Lung (tissue), 12 donors: ENCODE results near the gene POLR3H. TPM values are rescaled to one million over a fixed set of nuclear protein-coding genes. Genes with fewer than 3 reads are reported as not detected.
A peak's percentile ranks its signal among the peaks of the same experiment; 100 is the strongest.

Experiments used
- ATAC-seq: fragments of 200-7000 bp; cut with Tn5 transposase; one replicate; pipeline ENCODE4 v1.9.1; 2020; ENCODE audit warnings: moderate number of reproducible peaks; ENCODE audit not compliant: insufficient read depth, low FRiP score
- DNase-seq, 3 donors: peaks; one replicate each; pipeline ENCODE4 v3.0.0-alpha.2; 2013 to 2017
- H3K27ac ChIP-seq, 2 donors: one replicate each; pipeline ENCODE4 v1.5.1; 2013; ENCODE audit warnings: mild to moderate bottlenecking in 2 of 2, moderate library complexity in 2 of 2, control low read depth in 1 of 2, inconsistent platforms in 1 of 2, low read depth in 1 of 2, low read length in 1 of 2
- H3K27me3 ChIP-seq, 3 donors: one replicate each; pipeline ENCODE4 v1.5.1; 2013; ENCODE audit warnings: low read length in 2 of 3; ENCODE audit not compliant: control insufficient read depth in 3 of 3, insufficient read depth in 3 of 3
- H3K36me3 ChIP-seq, 4 donors: one replicate each; pipeline ENCODE4 v1.5.1; 2013; ENCODE audit warnings: low read length in 4 of 4, mild to moderate bottlenecking in 1 of 4, moderate library complexity in 1 of 4; ENCODE audit not compliant: control insufficient read depth in 4 of 4, insufficient read depth in 4 of 4
- H3K4me1 ChIP-seq, 5 donors: one replicate each; pipeline ENCODE4 v1.5.1; 2013; ENCODE audit warnings: low read length in 5 of 5, mild to moderate bottlenecking in 2 of 5, moderate library complexity in 1 of 5; ENCODE audit not compliant: control insufficient read depth in 5 of 5, insufficient read depth in 5 of 5
- H3K4me3 ChIP-seq: one replicate; pipeline ENCODE4 v1.5.1; 2013; ENCODE audit warnings: mild to moderate bottlenecking, control low read depth, moderate library complexity
- H3K9ac ChIP-seq, 2 donors: one replicate each; pipeline ENCODE4 v1.5.1; 2013; ENCODE audit warnings: low read length in 2 of 2, control low read depth in 1 of 2; ENCODE audit not compliant: insufficient read depth in 1 of 2
- H3K9me3 ChIP-seq, 4 donors: one replicate each; pipeline ENCODE4 v1.5.1; 2013; ENCODE audit warnings: low read length in 3 of 4, mild to moderate bottlenecking in 1 of 4, moderate library complexity in 1 of 4; ENCODE audit not compliant: control insufficient read depth in 4 of 4, insufficient read depth in 3 of 4
- WGBS, 2 donors: extraction: QIAGEN DNeasy Blood & Tissue Kit; methylation state at CpG; one replicate each; pipeline ENCODE4 v1.1.7; 2013; 5-methylcytosine and 5-hydroxymethylcytosine counted together
- polyA plus RNA-seq, 2 donors: library from polyadenylated mRNA; stranded (reverse); fragments of 200-250 nt; gene quantifications; one replicate each; pipeline ENCODE4 v1.2.1, GENCODE V29; 2013
- total RNA-seq, 2 donors: library from RNA; depleted of rRNA in 1 of 2; stranded (reverse); fragments of >200 nt in 1 of 2; gene quantifications; one replicate each; pipeline ENCODE4 v1.2.1, GENCODE V29; 2014 to 2021
- TF ChIP-seq, protein P1 (sequence below): IDR thresholded peaks from 2 replicates; pipeline ENCODE4 v1.5.1; 2012; ENCODE audit warnings: mild to moderate bottlenecking; ENCODE audit errors: control extremely low read depth, extremely low read depth
- donor health status: control.
- donor health status: control.
- donor health status: Bipolar disorder and iron deficiency.
- donor health status: healthy.
- donor health status: DM: yes; HTN: yes; CAD: no.

The POLR3H gene
- total and polyA plus RNA-seq, 4 donors, result 12.1 to 65.9 (median 39.8) TPM

DNA sequence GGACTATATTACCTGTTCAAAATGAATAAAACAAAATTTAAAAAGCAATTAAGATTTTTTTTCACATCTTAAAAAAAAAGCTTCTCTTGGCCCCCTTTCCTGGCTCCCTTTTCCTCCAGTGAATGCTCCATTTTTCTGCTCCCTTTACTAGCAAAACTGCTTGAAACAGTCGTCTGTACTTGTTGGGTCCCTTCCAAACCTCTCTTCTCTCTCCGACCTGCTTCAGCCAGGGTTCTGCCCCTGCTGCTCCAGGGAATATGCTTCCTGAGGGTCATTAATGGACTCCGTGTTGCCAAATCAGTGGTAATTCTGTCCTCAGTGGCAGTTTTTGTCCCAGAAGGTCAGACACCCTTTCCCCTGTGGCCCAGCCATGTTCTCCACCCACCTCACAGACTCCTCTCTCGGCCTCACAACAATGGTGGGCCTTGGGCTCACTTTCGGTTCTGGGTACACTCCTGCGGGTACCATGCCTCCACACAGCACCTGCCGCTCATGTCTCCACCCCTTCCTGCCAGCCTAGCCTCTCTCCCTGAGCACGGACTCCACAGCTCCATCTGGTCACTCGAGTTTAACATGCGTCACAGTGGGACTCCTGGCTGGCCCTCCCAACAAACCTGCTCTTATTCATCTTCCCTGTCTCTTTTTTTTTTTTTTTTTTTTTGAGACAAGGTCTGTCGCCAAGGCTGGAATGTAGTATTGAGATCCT is 7.8 kb upstream of the POLR3H start:
- Histone ChIP-seq H3K36me3 (no peaks in the 10 kb centered on the region), H3K4me3 (no peak overlapping the region), H3K4me1 (peaks cover 0 to 27% (median 6%) of the 10 kb centered on the region in 5 donors), H3K9ac (no peak overlapping the region), H3K9me3 (no peaks in the 10 kb centered on the region), H3K27me3 (no peaks in the 10 kb centered on the region), H3K27ac (no peak overlapping the region)
- ATAC-seq, result no peak
- peak in 1 of 3 donors; percentile 43 for DNase-seq
- TF ChIP-seq, protein P1, sequence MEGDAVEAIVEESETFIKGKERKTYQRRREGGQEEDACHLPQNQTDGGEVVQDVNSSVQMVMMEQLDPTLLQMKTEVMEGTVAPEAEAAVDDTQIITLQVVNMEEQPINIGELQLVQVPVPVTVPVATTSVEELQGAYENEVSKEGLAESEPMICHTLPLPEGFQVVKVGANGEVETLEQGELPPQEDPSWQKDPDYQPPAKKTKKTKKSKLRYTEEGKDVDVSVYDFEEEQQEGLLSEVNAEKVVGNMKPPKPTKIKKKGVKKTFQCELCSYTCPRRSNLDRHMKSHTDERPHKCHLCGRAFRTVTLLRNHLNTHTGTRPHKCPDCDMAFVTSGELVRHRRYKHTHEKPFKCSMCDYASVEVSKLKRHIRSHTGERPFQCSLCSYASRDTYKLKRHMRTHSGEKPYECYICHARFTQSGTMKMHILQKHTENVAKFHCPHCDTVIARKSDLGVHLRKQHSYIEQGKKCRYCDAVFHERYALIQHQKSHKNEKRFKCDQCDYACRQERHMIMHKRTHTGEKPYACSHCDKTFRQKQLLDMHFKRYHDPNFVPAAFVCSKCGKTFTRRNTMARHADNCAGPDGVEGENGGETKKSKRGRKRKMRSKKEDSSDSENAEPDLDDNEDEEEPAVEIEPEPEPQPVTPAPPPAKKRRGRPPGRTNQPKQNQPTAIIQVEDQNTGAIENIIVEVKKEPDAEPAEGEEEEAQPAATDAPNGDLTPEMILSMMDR, result no peak
- 63 to 81% methylated on average over 10 to 11 of the region's 11 CpGs for WGBS, 2 donors

DNA sequence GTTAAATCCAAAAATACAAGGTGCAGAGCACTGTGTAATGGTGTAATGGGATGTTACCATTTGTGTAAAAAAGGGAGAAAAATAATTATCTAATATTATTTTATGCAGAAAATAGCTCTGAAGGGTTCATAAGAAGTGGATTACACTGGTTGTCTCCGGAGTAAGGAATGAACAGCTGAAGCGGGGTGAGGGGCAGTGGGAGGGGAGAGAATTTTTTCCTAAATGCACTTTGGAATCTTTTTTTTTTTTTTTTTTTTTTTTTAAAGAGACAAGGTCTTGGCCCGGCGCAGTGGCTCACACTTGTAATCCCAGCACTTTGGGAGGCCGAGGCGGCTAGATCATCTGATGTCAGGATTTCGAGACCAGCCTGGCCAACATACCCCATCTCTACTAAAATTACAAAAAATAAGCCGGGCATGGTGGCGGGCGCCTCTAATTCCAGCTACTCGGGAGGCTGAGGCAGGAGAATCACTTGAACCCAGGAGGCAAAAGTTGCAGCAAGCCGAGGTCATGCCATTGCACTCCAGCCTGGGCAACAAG is 6.8 kb upstream of the POLR3H start:
- H3K27ac ChIP-seq, result no peak overlapping the region
- no peak overlapping the region for H3K4me3 ChIP-seq
- H3K9ac ChIP-seq, result no peak overlapping the region
- no peaks in the 10 kb centered on the region for H3K9me3 ChIP-seq
- H3K4me1 ChIP-seq, result peaks cover 0 to 17% (median 6%) of the 10 kb centered on the region in 5 donors
- no peaks in the 10 kb centered on the region for H3K36me3 ChIP-seq
- no peak for ATAC-seq
- H3K27me3 ChIP-seq, result no peaks in the 10 kb centered on the region
- 83 to 88% methylated on average over 12 of the region's 12 CpGs for WGBS, 2 donors
- peak; percentile 61 to 84 (median 79) for DNase-seq
- TF ChIP-seq, protein P1, result no peak

DNA sequence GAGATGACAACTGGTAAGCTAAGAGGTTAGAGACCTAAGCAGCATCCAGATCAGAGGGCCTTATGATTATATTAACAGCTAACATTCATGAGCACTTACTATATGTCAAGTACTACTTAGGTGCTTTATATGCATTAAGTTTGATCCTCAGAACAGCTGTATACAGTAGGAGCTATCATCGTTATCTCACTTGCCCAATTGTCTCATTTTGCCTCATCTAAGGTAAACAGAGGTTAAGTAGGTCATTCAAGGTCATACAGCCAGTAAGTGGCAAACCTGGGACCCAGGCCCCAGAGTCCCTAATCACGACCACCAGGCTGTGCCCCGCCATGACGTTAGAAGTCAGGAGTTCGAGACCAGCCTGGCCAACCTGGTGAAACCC is 4.6 kb upstream of the POLR3H start:
- DNase-seq (no peak), ATAC-seq (no peak)
- Histone ChIP-seq H3K36me3 (no peaks in the 10 kb centered on the region), H3K27ac (no peak overlapping the region), H3K27me3 (no peaks in the 10 kb centered on the region), H3K9ac (no peak overlapping the region), H3K4me1 (peaks cover 0 to 12% (median 4%) of the 10 kb centered on the region in 5 donors), H3K4me3 (no peak overlapping the region), H3K9me3 (no peaks in the 10 kb centered on the region)
- TF ChIP-seq, protein P1, result no peak
- WGBS, 2 donors, result 90 to 92% methylated on average over 5 of the region's 5 CpGs
